HL-60/S4 treated with retinoic acid at 250 ng/mL for 4 days and 3 days (cell line): ENCODE data around the gene PRDM16.

Source experiments
- in situ Hi-C: fragments of 300-500 bp; cut with MboI; formaldehyde crosslinking; loops from 2 replicates; pipeline ENCODE4 v1.7.0; 2022; ENCODE audit warnings: low sequenced_read_pairs

The PRDM16 gene

DNA sequence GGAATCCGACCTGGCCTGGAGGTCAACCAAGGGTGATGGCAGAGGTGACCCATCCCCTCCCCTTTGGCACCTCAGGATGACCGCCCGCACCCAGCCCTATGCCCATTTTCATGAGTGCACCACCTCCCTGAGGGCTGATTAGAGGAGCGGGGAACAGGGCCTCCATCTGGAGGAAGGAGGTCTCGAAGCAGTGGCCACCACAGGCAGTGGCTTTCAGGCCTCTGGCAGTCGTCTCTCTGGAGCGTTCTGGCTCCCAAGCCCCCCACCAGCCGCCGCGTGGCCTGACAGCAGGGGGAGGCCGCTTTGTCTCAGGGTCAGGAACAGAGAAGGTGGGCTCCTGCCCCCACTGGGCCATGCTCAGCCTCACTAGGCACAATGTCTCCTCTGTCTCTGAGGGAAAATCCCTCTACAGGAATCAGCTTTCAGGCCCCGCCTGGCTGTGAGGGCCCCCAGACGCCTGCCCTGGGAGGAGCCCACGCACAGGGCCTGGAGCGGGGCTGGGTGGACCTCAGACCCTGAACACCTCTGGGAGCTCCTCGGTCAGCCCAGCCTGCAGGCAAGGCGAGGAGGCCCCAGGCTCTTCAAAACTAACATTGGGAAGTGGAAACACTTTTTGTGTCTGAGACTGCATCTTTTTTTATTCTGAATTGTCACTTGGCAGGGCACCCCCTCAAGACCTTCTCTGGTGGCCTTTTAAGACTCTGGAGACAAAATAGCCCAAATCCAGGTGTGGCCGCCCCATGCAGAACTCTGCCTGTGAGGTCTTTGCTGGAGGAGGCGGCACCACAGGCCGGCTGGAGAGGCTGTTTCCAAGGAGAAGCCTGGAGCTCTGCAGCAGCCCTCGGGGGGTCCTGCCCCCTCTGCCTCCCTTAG, 257.7 kb downstream of the PRDM16 start:
- in situ Hi-C loops = no loop called here

DNA sequence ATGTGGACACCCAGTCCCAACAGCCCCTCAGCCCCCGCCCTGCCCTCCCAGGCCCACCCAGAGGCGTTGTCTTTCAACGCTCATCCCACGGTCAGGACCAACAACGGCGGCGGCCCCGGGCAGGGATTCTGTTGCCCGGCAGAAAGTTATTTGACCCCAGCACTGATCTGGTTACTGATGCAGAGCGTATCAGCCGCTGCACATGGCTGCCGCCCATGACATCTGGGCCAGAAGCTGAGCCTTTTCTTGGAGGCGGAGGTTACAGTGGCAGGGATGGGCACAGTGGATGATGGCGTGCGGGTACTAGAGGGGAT, 258.3 kb downstream of the PRDM16 start:
- in situ Hi-C loops = no loop called here

DNA sequence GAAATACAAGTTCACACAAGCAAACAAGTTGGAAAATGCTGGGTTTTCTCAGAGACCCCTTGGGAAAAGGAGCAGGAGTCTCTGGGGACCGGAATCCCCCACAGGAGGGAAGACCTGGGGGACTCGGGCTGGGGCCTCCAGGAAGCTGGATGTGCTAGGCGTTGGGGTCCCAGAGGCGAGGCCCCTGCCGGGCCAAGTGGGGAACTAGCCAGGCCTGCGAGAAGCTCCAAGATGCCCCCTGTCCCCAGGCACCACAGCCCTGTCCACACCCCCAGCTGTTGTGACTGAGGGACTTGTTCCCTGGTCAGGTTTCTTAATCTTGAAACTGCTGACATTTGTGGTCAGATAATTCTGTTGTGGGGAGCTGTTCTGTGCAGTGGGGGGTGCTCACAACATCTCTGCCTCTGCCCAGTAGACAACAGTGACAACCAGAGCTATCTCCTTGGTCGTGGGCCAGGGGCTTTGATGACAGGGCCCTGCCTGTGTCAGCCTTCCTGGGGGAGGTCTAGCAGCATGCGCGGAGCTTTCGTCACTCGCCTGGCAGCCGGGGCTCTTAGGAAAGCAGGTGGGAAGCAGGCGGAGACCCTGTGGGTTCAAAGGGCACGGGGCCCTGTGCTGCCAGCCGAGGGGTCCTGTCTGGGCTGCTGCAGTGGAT, 259.1 kb downstream of the PRDM16 start:
- in situ Hi-C loops = no loop called here

DNA sequence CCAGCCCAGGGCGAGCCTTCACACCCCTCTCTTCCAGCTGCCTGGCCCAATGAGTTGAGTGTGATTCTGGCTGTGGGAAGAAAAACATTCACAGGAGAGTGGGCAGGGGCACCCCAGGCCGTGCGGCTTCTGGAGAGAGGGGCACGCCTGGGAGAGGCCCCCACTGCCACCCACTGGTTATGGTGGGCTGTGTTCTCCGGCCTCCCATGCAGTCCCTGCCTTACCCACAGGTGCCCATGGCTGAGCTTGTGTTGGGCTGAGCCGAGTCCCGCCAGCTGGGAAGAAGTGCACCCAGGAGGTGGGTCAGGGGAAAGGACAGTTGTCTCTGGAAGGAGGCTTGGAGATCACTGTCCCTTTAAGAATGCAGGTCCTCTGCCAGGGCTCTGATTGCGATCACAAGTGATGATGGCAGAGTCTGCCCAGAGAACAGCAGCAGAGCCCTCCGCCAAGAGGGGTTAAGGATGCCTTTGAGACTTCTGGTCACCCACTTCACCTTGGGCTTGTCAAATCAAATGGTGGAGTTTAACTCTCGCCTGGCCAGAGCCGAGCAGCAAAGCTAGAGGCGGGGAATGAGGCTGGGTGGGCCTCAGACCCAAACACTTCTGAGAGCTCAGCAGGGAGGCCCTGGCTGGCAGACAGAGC, 260.8 kb downstream of the PRDM16 start:
- in situ Hi-C loops = no loop called here

DNA sequence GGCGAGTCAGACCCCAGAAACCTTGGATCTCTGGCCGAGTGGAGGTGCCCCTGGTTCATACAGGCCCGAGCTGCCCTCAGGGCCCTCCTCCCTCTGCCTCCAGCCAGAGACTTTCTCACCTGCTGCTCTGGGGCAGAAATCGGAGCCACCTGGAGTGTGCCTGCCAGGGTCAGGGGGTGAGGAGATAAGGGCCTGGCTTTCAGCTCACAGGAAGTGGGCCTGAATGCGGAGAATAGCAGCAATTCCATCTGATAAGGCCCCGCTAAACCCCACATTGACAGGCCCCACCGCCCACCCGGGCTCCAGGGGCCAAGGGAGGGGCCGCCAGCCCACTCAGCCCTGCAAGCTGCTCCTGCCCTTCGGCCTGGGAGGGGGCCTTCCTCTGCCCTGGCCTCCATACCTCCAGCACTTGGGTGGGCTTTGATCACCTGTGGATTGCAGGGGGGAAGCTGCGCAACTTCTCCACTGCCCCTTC, 261.8 kb downstream of the PRDM16 start:
- in situ Hi-C loops = no loop called here

DNA sequence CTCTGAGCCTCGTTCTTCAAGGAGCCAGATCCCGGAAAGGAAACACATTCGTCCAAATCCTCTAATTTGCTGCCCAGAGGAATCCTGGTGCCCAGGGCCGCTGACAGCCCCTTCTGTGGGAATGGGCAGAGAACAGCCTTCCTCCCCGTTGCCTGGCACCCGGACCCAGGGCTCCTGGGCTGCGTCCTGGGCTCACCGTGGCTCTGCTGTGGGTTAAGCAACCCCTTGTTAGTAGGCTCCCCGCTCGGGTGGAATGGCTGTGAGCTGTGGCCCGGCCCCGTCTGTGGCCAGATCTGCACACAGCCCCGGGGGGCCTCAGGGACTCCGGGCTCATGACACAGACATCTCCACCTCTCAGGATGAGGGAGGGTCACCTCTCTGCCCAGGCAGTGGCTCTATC, 262.6 kb downstream of the PRDM16 start:
- in situ Hi-C loops = no loop called here

DNA sequence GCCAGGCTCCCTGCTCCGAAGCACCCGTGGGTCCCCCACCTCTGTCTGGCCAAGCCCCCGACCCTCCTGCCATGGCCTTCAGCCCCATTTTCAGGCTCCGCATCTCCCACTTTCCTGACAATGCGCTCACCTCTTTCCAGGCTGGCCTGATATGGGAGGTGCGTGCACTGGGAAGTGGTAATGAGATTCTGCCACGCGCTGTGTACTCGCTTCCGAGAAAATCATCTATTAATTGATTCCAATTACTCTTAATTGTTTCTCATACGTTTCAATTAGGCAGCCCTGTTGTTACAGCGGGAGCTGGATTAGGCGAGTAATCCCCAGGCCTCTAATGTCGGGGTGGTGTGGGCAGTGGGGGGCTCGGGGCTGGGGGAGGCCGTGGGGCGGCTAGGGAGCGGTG, 263.0 kb downstream of the PRDM16 start:
- in situ Hi-C loops = no loop called here

DNA sequence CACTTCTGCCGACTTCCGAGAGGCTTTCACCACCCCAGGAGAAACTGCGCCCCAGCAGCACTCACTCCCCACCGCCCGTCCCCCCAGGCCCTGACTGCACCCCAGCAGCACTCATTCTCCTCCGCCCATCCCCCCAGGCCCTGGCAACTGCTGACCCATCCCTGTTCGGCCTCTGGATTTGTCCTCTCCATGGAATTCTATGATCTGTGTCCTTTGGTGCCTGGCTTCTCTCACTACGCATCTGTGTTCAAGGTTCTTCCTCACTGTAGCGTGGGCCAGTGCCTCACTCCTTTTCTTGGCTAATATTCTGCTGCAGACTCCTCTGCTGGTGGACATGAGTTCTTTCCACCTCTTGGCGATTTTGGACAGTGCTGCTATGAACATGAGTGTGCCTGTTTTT, 263.7 kb downstream of the PRDM16 start:
- in situ Hi-C loops = no loop called here

DNA sequence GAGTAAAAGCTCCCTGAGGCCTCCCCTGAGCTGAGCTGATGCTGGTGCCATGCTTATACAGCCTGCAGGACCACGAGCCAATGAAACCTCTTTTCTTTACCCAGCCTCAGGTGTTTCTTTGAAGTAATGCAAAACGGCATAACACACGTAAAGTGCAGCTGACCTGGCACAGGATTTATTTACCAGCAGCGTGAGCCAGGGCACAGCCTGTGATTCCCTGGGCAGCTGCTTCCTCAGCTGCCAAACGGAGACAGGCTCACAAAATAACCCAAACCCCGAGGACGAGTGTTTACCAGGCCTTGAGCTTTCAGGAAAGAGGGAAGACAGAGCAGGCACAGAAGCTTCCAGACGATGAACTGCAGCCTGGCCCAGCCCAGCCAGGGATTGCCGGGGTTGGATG, 264.9 kb downstream of the PRDM16 start:
- in situ Hi-C loops = no loop called here

DNA sequence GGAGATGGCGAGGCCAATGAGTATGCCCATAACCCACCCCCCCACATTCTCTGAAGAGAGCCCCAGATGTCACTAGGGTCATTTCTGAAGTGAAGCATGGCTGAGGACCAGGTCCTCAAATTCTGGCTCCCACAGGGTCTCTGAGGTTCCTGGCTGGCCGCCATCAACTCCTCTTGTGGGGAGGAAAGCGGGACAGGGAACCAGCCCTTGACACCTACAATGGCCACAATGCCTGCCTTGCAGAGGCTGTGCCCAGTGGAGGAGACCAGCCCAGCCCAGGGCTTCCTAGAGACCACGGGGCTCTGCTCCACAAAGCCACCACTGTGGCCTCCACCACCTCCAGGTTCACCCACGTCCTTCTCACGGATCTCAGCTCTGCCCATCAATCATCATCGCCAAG, 265.4 kb downstream of the PRDM16 start:
- in situ Hi-C loops = no loop called here

DNA sequence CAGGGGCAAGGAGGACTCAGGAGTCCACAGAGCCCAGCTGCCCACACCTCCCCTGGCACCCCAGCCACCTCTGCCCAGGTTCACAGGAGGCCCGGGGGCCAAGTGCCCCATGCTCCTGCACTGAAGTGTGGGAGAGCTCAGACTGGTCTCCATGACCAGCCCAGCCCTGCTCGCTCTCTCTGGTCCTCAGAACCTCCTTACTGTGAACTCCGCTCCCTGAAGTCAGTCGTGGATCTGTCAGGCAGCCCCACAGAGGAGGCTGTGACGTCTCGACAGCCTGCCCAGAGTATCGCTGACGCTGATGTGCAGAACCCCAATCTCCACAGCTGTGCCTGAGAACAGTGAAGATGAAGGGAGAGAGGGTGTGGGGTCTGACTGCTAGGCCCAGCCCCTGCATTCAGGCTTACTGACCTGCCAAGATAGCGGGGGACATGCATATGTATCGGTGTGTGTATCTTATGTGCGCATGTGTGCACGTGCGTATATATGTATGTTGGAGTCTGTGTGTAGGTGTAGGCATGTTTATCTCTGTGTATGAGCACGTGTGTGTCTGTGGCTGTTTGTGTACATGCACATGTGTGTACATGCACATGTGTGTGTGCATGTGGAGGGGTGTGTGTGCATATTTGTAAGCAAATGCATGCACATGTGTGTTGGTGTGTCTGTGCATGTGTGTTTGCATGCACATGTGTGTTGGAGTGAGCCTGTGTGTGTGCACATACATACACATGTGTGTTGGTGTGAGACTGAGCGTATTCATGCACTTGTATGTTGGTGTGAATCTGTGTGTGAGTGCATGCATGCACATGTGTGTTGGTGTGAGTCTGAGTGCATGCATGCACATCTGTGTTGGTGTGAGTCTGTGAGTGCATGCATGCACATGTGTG, 267.0 kb downstream of the PRDM16 start:
- in situ Hi-C loops = no loop called here

DNA sequence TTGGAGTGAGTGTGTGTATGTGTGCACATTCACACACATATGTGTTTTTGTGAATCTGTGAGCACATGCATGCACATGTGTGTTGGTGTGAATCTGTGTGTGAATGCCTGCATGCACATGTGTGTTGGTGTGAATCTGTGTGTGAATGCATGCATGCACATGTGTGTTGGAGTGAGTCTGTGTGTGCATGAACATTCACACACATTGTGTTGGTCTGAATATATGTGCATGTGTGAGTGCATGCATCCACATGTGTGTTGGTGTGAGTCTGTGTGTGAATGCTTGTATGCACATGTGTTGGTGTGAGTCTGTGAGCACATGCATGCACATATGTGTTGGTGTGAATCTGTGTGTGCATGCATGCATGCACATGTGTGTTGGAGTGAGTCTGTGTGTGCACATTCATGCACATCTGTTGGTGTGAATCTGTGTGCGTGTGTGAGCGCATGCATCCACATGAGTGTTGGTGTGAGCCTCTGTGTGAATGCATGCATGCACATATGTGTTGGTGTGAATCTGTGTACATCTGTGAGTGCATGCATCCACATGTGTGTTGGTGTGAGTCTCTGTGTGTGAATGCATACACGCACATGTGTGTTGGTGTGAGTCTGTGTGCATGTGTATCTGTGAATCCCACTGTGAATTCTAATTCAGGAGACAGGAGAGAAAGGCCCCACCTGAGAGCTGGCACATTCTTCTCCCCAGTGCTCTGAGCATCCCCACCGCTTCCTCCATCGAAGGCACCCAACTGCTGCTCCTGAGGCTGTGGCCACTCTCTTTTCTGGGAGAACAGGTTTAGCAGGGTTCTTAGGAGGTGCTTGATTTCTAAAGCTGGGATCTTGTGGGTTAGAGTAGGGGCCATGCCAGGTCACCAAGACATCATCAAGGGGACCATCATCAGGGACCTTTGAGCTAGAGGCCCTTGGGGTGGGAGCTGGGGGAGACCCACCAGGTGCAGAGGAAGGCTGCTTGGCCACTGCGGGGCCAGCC, 267.9 kb downstream of the PRDM16 start:
- in situ Hi-C loops = no loop called here

DNA sequence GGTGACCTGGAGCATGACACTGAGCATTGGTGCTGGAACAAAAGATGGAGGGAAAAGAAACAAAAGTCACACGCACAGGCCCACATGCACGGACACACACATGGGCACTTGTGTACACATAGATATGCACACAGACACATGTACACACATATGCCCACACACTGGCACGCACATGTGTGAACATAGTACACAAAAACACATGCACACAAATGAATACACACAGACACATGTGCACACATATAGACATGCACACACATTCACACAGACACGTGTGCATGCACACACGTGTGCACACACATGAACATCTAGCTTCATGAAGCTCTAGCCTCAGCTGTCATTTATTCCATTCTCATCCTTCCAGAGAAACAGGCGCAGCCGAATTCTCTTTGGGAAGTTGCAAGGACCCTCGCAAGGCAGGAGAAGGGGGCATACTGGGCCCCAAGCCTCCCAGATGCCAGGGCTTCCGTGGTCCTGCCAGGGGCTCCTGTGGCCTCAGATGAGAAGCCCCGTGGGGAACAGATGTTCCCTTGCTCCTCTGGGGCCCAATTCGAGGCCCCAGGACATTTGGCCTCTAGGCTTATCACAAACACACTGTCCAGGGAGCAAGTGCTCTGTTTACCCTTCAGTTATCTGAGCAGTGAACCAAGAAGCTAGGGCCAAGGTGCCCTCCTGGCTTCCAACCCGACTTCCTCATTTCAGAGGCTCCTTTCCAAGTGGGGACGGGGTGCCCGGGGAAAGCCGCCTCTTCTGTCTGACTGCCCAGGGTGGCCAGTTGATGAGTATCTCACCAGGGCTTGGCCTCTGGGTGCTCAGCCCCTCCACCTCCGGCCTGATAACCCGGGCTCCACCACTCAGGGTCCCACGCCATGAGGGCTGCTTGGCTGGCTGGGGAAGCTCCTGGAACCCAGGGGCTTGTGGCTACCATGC, 269.1 kb downstream of the PRDM16 start:
- in situ Hi-C loops = no loop called here

DNA sequence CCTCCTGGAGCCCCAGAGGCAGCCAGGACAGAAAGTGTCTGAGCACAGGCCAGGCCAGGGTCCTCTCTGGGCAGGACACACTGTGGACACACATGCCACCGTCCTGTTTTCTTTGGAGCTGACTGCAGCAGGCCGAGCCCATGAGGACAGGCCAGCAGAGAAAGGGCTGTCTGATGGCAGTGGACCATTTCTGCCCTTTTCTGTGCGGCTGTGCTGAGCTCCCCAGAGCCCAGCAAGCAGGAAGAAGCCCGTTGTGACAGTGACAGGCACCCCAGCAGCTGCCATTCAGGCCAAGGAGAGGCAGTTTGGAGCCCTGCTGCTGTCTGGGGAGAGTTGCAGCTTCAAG, 269.7 kb downstream of the PRDM16 start:
- in situ Hi-C loops = no loop called here

DNA sequence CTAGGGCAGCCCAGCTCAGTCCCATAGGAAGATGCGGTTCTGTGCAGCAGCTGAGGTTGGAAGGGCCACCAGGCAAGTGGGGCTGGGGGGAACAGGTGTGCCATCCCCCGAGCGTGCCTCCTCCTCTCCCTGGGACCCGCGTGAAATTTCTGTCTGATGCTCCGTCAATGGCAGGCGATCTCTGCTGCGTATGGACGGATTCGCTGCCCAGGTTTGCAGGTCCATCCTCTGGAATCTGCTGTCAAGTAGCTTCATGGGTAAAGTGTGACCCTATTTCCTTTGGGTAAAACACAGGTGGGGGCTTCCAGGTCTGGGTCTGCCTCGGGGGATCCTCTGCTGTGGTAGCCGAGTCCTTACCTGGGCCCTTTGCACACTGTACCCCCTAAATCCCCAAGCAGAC, 270.9 kb downstream of the PRDM16 start:
- in situ Hi-C loops = no loop called here

DNA sequence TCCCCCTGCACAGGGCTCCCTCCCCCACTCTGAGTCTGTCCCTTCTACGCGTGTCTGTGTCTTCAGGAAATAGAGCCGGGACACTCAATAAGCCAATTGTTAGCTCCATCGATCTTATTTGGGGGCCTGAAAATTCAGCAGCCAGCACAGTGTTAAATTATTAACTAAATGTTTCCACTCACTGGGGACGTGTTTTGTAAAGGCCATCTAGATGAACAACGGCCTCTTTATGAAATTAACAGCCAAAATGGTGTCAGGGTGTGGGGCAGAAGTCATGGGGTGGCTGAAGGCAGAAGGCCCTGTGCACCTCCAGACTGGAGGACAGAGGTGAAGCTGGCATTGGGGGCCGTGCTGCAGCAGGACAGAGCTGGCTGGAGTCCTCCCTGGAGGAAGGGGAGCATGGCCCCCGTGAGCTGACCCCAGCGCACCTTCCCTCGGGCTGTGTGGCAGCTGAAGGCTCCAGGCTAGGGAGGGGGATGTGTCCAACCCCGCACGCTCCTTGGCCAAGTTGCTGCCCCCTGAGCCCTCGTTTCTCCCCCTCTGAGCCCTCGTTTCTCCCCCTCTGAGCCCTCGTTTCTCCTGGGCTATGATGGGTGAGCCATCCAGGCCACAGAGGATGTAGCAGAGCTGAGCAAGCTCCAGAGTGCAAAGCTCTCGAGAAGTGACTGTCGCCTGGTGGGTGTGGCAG, 271.7 kb downstream of the PRDM16 start:
- in situ Hi-C loops = no loop called here

DNA sequence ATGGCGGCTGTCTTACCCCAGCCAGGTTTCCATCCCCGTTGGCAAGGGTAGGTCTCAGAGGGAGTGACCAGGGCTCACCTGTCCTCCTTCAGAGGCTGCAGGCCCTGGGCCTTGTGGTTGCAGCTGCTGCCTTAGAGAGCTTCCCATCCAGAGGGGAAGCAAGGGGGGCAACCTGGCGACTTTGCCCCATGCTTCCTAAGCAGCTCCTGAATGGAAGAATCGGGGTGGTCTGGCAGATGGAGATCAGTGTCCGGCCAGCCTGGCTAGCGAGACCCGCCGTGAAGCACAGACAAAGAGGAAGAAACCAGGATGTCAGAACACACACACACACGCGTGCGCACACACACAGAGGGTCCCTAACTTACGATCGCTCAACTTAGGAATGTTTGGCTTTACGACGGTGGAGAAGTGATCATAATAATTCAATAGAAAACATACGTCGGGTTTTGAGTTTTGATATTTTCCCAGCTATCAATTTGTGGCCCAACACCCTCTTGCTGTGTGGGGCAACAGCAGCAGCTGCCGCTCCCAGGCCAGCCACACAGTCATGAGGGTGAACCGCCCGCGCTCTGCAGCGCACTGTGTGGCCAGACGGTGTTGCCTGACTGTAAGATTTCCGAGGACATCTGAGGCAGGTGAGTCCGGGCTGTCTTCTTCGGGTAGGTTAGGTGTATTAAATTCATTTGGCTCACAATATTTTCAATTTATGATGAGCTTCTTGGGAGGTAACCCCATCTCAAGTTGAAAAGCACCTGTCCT, 272.4 kb downstream of the PRDM16 start:
- in situ Hi-C loops = no loop called here

DNA sequence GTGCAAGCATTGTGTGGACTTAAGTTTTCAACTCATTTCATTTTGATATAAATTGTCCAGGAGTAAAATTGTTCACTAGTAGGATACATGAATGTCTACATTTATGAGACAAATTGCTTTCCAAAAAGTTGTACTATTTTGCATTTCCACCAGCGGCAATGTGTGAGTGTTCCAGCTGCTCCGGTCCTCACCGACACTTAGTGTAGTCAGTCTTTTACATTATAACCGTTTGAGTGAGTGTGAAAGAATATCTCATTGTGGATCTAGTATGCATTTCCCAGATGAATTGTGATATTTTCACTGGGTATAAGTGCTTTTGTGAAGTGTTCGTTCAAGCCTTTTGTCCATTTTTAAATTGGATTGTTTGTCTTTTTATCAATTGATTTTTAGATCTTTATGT, 274.0 kb downstream of the PRDM16 start:
- in situ Hi-C loops = no loop called here
